GM12878 (cell line): ENCODE measurements around the gene MTX1. TPM values are rescaled to one million over a fixed set of nuclear protein-coding genes. Genes with fewer than 3 reads are reported as not detected.
"Not testable (repeated sequence)": the region's sequence is repeated elsewhere in the genome, so short reads cannot be mapped to it uniquely, and the experiment has no call there.

ENCODE experiments used
- ATAC-seq: fragments of 200-7000 bp; cut with Tn5 transposase; 3 replicates; pipeline ENCODE4 v1.9.1; 2020; ENCODE audit warnings: mild to moderate bottlenecking, moderate library complexity
- BruUV-seq: library from RNA; stranded (reverse); fragments of 400-500 nt; replicated peaks from 2 replicates; lab custom pipeline; 2021; lab: Mats Ljungman, UMichigan
- CTCF ChIA-PET: fragments of 300-600 bp; sonication (Branson Sonifier 250); formaldehyde crosslinking; extraction: SDS; loops from one replicate; lab custom pipeline; 2021; ENCODE audit warnings: inconsistent platforms; lab: Yijun Ruan, JAX
- POLR2A ChIA-PET: fragments of 350-600 bp; formaldehyde crosslinking; extraction: SDS; loops from one replicate; lab custom pipeline; 2021; ENCODE audit warnings: inconsistent platforms; lab: Charles Lee
- RAD21 ChIA-PET: fragments of 300-600 bp; sonication (Branson Sonifier 250); formaldehyde crosslinking; loops from one replicate; lab custom pipeline; 2023; ENCODE audit warnings: antibody characterized with exemption; ENCODE audit not compliant: unreplicated experiment; lab: Charles Lee
- SMC1A ChIA-PET: fragments of 300-600 bp; sonication (Branson Sonifier 250); formaldehyde crosslinking; loops from one replicate; lab custom pipeline; 2023; ENCODE audit not compliant: unreplicated experiment, uncharacterized antibody; lab: Charles Lee
- DNase-seq: peaks from one replicate; pipeline ENCODE4 v3.0.0-alpha.2; 2011; ENCODE audit warnings: low read depth, low spot score
- FAIRE-seq: peaks from 3 replicates; lab custom pipeline; 2011; peaks lifted over from hg19 to GRCh38; lab: Jason Lieb, UNC
- H2AFZ ChIP-seq: 2 replicates; pipeline ENCODE4 v1.6.0; 2011; ENCODE audit warnings: low read depth, low read length, control low read depth; ENCODE audit not compliant: control insufficient read depth
- H3K27ac ChIP-seq: 2 replicates; pipeline ENCODE4 v1.5.1; 2011; ENCODE audit warnings: control low read depth; ENCODE audit not compliant: control insufficient read depth, insufficient read depth
- H3K27me3 ChIP-seq, 2 experiments: replicated peaks in 1 of 2; 2 replicates each; pipeline versions ENCODE4 v1.6.0 to v1.6.1; 2011; ENCODE audit warnings: low read length in 1 of 2; ENCODE audit not compliant: control insufficient read depth in 2 of 2, insufficient read depth in 2 of 2
- H3K36me3 ChIP-seq, 2 experiments: 2 replicates each; pipeline ENCODE4 v1.5.1; 2011; ENCODE audit warnings: low read length in 1 of 2; ENCODE audit not compliant: control insufficient read depth in 2 of 2, insufficient read depth in 2 of 2
- H3K4me1 ChIP-seq: 2 replicates; pipeline ENCODE4 v1.6.1; 2011; ENCODE audit warnings: mild to moderate bottlenecking, low read length, moderate library complexity, mixed read lengths; ENCODE audit not compliant: control insufficient read depth, insufficient read depth
- H3K4me2 ChIP-seq: 2 replicates; pipeline ENCODE4 v1.6.0; 2011; ENCODE audit warnings: control low read depth; ENCODE audit not compliant: control insufficient read depth, insufficient read depth
- H3K4me3 ChIP-seq: fragments of 200-600 bp; sonication (generic); 2 replicates; pipeline ENCODE4 v1.5.1; 2016
- H3K79me2 ChIP-seq: 2 replicates; pipeline ENCODE4 v1.6.0; 2011; ENCODE audit warnings: low read length; ENCODE audit not compliant: control insufficient read depth, insufficient read depth
- H3K9ac ChIP-seq: 2 replicates; pipeline ENCODE4 v1.8.0; 2011; ENCODE audit warnings: low read length, control low read depth, mixed read lengths; ENCODE audit not compliant: control insufficient read depth, insufficient read depth
- H3K9me3 ChIP-seq: replicated peaks from 3 replicates; pipeline ENCODE4 v1.5.1; 2011; ENCODE audit warnings: mild to moderate bottlenecking, low read length; ENCODE audit not compliant: control insufficient read depth, insufficient read depth
- H4K20me1 ChIP-seq: 2 replicates; pipeline ENCODE4 v1.6.0; 2011; ENCODE audit not compliant: control insufficient read depth, insufficient read depth
- GABPA ChIP-seq: IDR thresholded peaks from 2 replicates; pipeline ENCODE4 v1.6.1; 2014; ENCODE audit warnings: antibody characterized with exemption, low read depth, mild to moderate bottlenecking, inconsistent platforms
- RELA ChIP-seq: fragments of 450-650 bp; IDR thresholded peaks from 2 replicates; pipeline ENCODE4 v1.8.0; 2014; ENCODE audit warnings: borderline replicate concordance; ENCODE audit not compliant: partially characterized antibody
- SPI1 ChIP-seq: IDR thresholded peaks from 2 replicates; pipeline ENCODE4 v1.6.1; 2011; ENCODE audit warnings: low read depth, mild to moderate bottlenecking, low read length, moderate library complexity, borderline replicate concordance; ENCODE audit not compliant: insufficient read depth
- WGBS: methylation state at CpG from one replicate; pipeline ENCODE4 v1.1.6; 2016; ENCODE audit warnings: low lambda C conversion rate; ENCODE audit not compliant: insufficient replicate concordance, insufficient coverage; ENCODE audit errors: missing lambda C conversion rate; 5-methylcytosine and 5-hydroxymethylcytosine counted together
- in situ Hi-C: fragments of 300-500 bp; cut with MboI; formaldehyde crosslinking; loops from 9 replicates; pipeline ENCODE4 v1.14.3; 2018; ENCODE audit warnings: mixed read lengths
- intact Hi-C: fragments of 100-400 bp; cut with micrococcal nuclease; formaldehyde crosslinking; loops from one replicate; pipeline ENCODE4 v1.14.2; 2022; ENCODE audit not compliant: unreplicated experiment
- polyA plus RNA-seq, 11 experiments: library from polyadenylated mRNA; depleted of rRNA in 4 of 11; unstranded in 6 of 11; stranded (reverse) in 5 of 11; fragments of >200 nt; fragmentation: Nextera tagmentation in 4 of 11; fragmentation: Illumina TruSeq in 1 of 11; extraction: Ambion mirVana in 4 of 11; extraction: Trizol in 1 of 11; gene quantifications; 1 replicate in 1 of 11; 2 replicates in 10 of 11; pipeline versions ENCODE4 v1.2.1 to v1.2.3, GENCODE V29; 2011 to 2016; ENCODE audit warnings: inconsistent platforms in 2 of 11, missing spikeins in 2 of 11, low read depth in 1 of 11
- total RNA-seq, 4 experiments: library from RNA; depleted of rRNA in 3 of 4; stranded (reverse); fragments of >200 nt in 3 of 4; fragmentation: Illumina TruSeq in 1 of 4; extraction: Trizol in 1 of 4; gene quantifications; 2 replicates each; pipeline versions ENCODE4 v1.2.1 to v1.2.3, GENCODE V29; 2013 to 2021

Gene MTX1
- total and polyA plus RNA-seq, 10 of the 15 experiments (the other 5 are each of a cell fraction or from before 2014, with no cell fraction given), result 15.8 to 92.0 (median 49.1) TPM

- in situ Hi-C loops (no loop called here), intact Hi-C loops (no loop called here)
- no TSS peak for BruUV-seq
- 91% methylated on average over 4 of the region's 4 CpGs for WGBS
- ChIA-PET CTCF (interaction anchor here (1.2 to 5.7 kb wide), 5 partner anchors 15 to 38 kb away, joined by 3 to 154 read pairs (median 8); partner anchors contain the start of gene KRTCAP2), POLR2A (interaction anchor here (5.1 kb wide), 1 partner anchor 15 kb away, joined by 84 read pairs; no protein-coding TSS in a partner anchor), RAD21 (interaction anchor here (4.0 kb wide), 1 partner anchor 15 kb away, joined by 85 read pairs; no protein-coding TSS in a partner anchor), SMC1A (interaction anchor here (1.0 to 4.0 kb wide), 2 partner anchors 15 to 38 kb away, joined by 3 to 89 read pairs; partner anchors contain the start of gene KRTCAP2)
- Histone ChIP-seq H3K79me2 (peaks cover 10% of the 10 kb centered on the region), H2AFZ (no peak overlapping the region), H3K27me3 (no peaks in the 10 kb centered on the region), H4K20me1 (no peaks in the 10 kb centered on the region), H3K4me3 (no peak overlapping the region), H3K4me2 (peak overlapping the region; percentile 99), H3K36me3 (no peaks in the 10 kb centered on the region; a peak in 2 of 4 replicates), H3K9me3 (no peaks in the 10 kb centered on the region), H3K4me1 (peaks cover 19% of the 10 kb centered on the region), H3K9ac (no peak overlapping the region), H3K27ac (no peak overlapping the region)
- no peak for DNase-seq
- no peak for TF ChIP-seq GABPA
- TF ChIP-seq SPI1, result peak; percentile 50; the same call in 1 of the 2 replicates
- no peak for TF ChIP-seq RELA
- FAIRE-seq, result no peak
- no peak for ATAC-seq
These were observed 2.0 kb downstream of the MTX1 start for GRCh38 chr1:155210314-155211104.

GRCh38 chr1:155211381-155212050 lies 3.0 kb downstream of the MTX1 start:
- H2AFZ ChIP-seq, H3K27me3 ChIP-seq, H3K79me2 ChIP-seq, intact Hi-C loops, H3K36me3 ChIP-seq, H3K4me2 ChIP-seq, BruUV-seq, DNase-seq, H4K20me1 ChIP-seq, H3K9ac ChIP-seq, H3K27ac ChIP-seq, H3K9me3 ChIP-seq, H3K4me3 ChIP-seq, FAIRE-seq, SMC1A ChIA-PET, ATAC-seq, in situ Hi-C loops, POLR2A ChIA-PET, RAD21 ChIA-PET: not testable (repeated sequence)
- WGBS, result 91% methylated on average over 13 of the region's 13 CpGs
- CTCF ChIA-PET, result interaction anchor here (1.4 kb wide), 1 partner anchor 14 kb away, joined by 5 read pairs; no protein-coding TSS in a partner anchor
- peaks cover 19% of the 10 kb centered on the region for H3K4me1 ChIP-seq

- H3K4me2 ChIP-seq, H4K20me1 ChIP-seq, POLR2A ChIA-PET, intact Hi-C loops, H3K27ac ChIP-seq, DNase-seq, H3K4me3 ChIP-seq, H2AFZ ChIP-seq, H3K27me3 ChIP-seq, H3K9ac ChIP-seq, ATAC-seq, BruUV-seq, in situ Hi-C loops, H3K36me3 ChIP-seq, H3K79me2 ChIP-seq, RAD21 ChIA-PET, SMC1A ChIA-PET, FAIRE-seq, H3K9me3 ChIP-seq: not testable (repeated sequence)
- H3K4me1 ChIP-seq, result peaks cover 17% of the 10 kb centered on the region
- WGBS, result 71% methylated on average over 7 of the region's 7 CpGs
- CTCF ChIA-PET, result interaction anchor here (1.4 kb wide), 1 partner anchor 13 kb away, joined by 5 read pairs; no protein-coding TSS in a partner anchor
These were observed 3.6 kb downstream of the MTX1 start for GRCh38 chr1:155212051-155212440.
